Measurements from ENCODE around the gene CST11.
"Not testable (repeated sequence)": the region's sequence is repeated elsewhere in the genome, so short reads cannot be mapped to it uniquely, and the experiment has no call there.

CST11 gene

GRCh38 chr20:23452776-23453175 lies at the start of gene CST11:
CST11 (minus strand) TSS chr20:23452876; CDS start chr20:23452811, 65 bp downstream.
- DNase-seq (ENCODE audit: extremely low read depth in 1 of 2, low read depth in 1 of 2) = no peak

GRCh38 chr20:23501926-23502325 lies 49.2 kb upstream of the CST11 start:
- DNase-seq (ENCODE audit: extremely low read depth in 1 of 2, low read depth in 1 of 2) = no peak

GRCh38 chr20:23497536-23497935 lies 44.9 kb upstream of the CST11 start:
- DNase-seq (ENCODE audit: extremely low read depth in 1 of 2, low read depth in 1 of 2) = no peak

GRCh38 chr20:23493172-23493772 lies 40.6 kb upstream of the CST11 start:
- no peak for DNase-seq (ENCODE audit: extremely low read depth in 1 of 2, low read depth in 1 of 2)

GRCh38 chr20:23492292-23492691 lies 39.6 kb upstream of the CST11 start:
- DNase-seq (ENCODE audit: extremely low read depth in 1 of 2, low read depth in 1 of 2) = no peak

- no peak for DNase-seq (ENCODE audit: extremely low read depth in 1 of 2, low read depth in 1 of 2)
These were observed 38.1 kb upstream of the CST11 start, which contains the start of gene CST8 for GRCh38 chr20:23490817-23491216. CST8 (plus strand) TSS chr20:23491117; CDS start chr20:23491668, 551 bp downstream.

- DNase-seq (ENCODE audit: extremely low read depth in 1 of 2, low read depth in 1 of 2) = no peak
These were observed 36.3 kb upstream of the CST11 start for GRCh38 chr20:23488996-23489395.

GRCh38 chr20:23488470-23488869 lies 35.8 kb upstream of the CST11 start:
- no peak for DNase-seq (ENCODE audit: extremely low read depth in 1 of 2, low read depth in 1 of 2)

- DNase-seq (ENCODE audit: extremely low read depth in 1 of 2, low read depth in 1 of 2) = no peak
These were observed 31.4 kb upstream of the CST11 start for GRCh38 chr20:23484081-23484480.

- DNase-seq (ENCODE audit: extremely low read depth in 1 of 2, low read depth in 1 of 2) = no peak
These were observed 29.5 kb upstream of the CST11 start for GRCh38 chr20:23482138-23482537.

GRCh38 chr20:23479043-23479442 lies 26.4 kb upstream of the CST11 start:
- DNase-seq (ENCODE audit: extremely low read depth in 1 of 2, low read depth in 1 of 2) = no peak

- no peak for DNase-seq (ENCODE audit: extremely low read depth in 1 of 2, low read depth in 1 of 2)
These were observed 24.5 kb upstream of the CST11 start for GRCh38 chr20:23477223-23477622.

GRCh38 chr20:23476015-23476754 lies 23.5 kb upstream of the CST11 start:
- no peak for DNase-seq (ENCODE audit: extremely low read depth in 1 of 2, low read depth in 1 of 2)

- DNase-seq (ENCODE audit: extremely low read depth in 1 of 2, low read depth in 1 of 2) = no peak
These were observed 22.7 kb upstream of the CST11 start for GRCh38 chr20:23475395-23475794.

- not testable (repeated sequence) for DNase-seq (ENCODE audit: extremely low read depth in 1 of 2, low read depth in 1 of 2)
These were observed 20.6 kb upstream of the CST11 start for GRCh38 chr20:23473293-23473692.

GRCh38 chr20:23472306-23472705 lies 19.6 kb upstream of the CST11 start:
- DNase-seq (ENCODE audit: extremely low read depth in 1 of 2, low read depth in 1 of 2) = not testable (repeated sequence)

GRCh38 chr20:23466961-23467360 lies 14.3 kb upstream of the CST11 start:
- not testable (repeated sequence) for DNase-seq (ENCODE audit: extremely low read depth in 1 of 2, low read depth in 1 of 2)

GRCh38 chr20:23461180-23461579 lies 8.5 kb upstream of the CST11 start:
- no peak for DNase-seq (ENCODE audit: extremely low read depth in 1 of 2, low read depth in 1 of 2)

- no peak for DNase-seq (ENCODE audit: extremely low read depth in 1 of 2, low read depth in 1 of 2)
These were observed 6.9 kb upstream of the CST11 start for GRCh38 chr20:23459461-23460150.

- no peak for DNase-seq (ENCODE audit: extremely low read depth in 1 of 2, low read depth in 1 of 2)
These were observed 4.2 kb upstream of the CST11 start for GRCh38 chr20:23456873-23457272.

GRCh38 chr20:23456409-23456808 lies 3.7 kb upstream of the CST11 start:
- DNase-seq (ENCODE audit: extremely low read depth in 1 of 2, low read depth in 1 of 2) = no peak

- DNase-seq (ENCODE audit: extremely low read depth in 1 of 2, low read depth in 1 of 2) = no peak
These were observed 3.0 kb upstream of the CST11 start for GRCh38 chr20:23455639-23456038.

All from activated CD8-positive, alpha-beta memory T cell treated with anti-CD3 and anti-CD28 coated beads for 1 hour (primary cell).